Endodermal cell (in vitro differentiated cells): ENCODE results near the gene POMP. TPM values are rescaled to one million over a fixed set of nuclear protein-coding genes. Genes with fewer than 3 reads are reported as not detected.
"Not testable (repeated sequence)": the region's sequence is repeated elsewhere in the genome, so short reads cannot be mapped to it uniquely, and the experiment has no call there.

ENCODE experiments used
- DNase-seq: peaks from one replicate; pipeline ENCODE4 v3.0.0-alpha.2; 2017
- H3K27ac ChIP-seq: 2 replicates; pipeline ENCODE4 v1.5.1; 2013; ENCODE audit warnings: mild to moderate bottlenecking, low read depth, low read length, moderate library complexity
- H3K27me3 ChIP-seq: 2 replicates; pipeline ENCODE4 v1.6.1; 2013; ENCODE audit warnings: mild to moderate bottlenecking, low read length, moderate library complexity; ENCODE audit not compliant: insufficient read depth, control insufficient read depth, poor library complexity, severe bottlenecking
- H3K36me3 ChIP-seq: 2 replicates; pipeline ENCODE4 v1.7.0; 2013; ENCODE audit warnings: mild to moderate bottlenecking, low read length, moderate library complexity; ENCODE audit not compliant: control insufficient read depth, insufficient read depth
- H3K4me1 ChIP-seq: one replicate; pipeline ENCODE4 v1.7.0; 2013; ENCODE audit warnings: low read length; ENCODE audit not compliant: control insufficient read depth, insufficient read depth
- H3K4me3 ChIP-seq: 2 replicates; pipeline ENCODE4 v1.5.1; 2013; ENCODE audit warnings: mild to moderate bottlenecking, low read length, moderate library complexity
- H3K9ac ChIP-seq: 2 replicates; pipeline ENCODE4 v1.6.1; 2013; ENCODE audit warnings: mild to moderate bottlenecking, low read length, moderate library complexity; ENCODE audit not compliant: poor library complexity, severe bottlenecking; ENCODE audit errors: extremely low read depth
- H3K9me3 ChIP-seq: 2 replicates; pipeline ENCODE4 v1.6.1; 2013; ENCODE audit warnings: mild to moderate bottlenecking, low read length, moderate library complexity; ENCODE audit not compliant: control insufficient read depth
- H3K27ac Mint-ChIP-seq: 2 replicates; pipeline ENCODE4 v1.8.0; 2020; ENCODE audit warnings: mixed read lengths
- H3K27me3 Mint-ChIP-seq: 2 replicates; pipeline ENCODE4 v1.8.0; 2021; ENCODE audit warnings: mild to moderate bottlenecking, mixed read lengths; ENCODE audit not compliant: insufficient read depth
- H3K36me3 Mint-ChIP-seq: 2 replicates; pipeline ENCODE4 v1.8.0; 2020; ENCODE audit warnings: low read depth, mixed read lengths
- H3K4me1 Mint-ChIP-seq: 2 replicates; pipeline ENCODE4 v1.8.0; 2020; ENCODE audit warnings: mixed read lengths
- H3K4me3 Mint-ChIP-seq: 2 replicates; pipeline ENCODE4 v1.8.0; 2020; ENCODE audit warnings: mild to moderate bottlenecking, moderate library complexity, mixed read lengths
- H3K9me3 Mint-ChIP-seq: 2 replicates; pipeline ENCODE4 v1.8.0; 2020; ENCODE audit warnings: mild to moderate bottlenecking, mixed read lengths
- WGBS, 2 experiments: methylation state at CpG; one replicate each; pipeline versions ENCODE4 v1.1.5 to v1.1.7; 2013; ENCODE audit warnings: missing lambda C conversion rate in 2 of 2, mixed read lengths in 1 of 2; ENCODE audit not compliant: insufficient coverage in 1 of 2, insufficient read length in 1 of 2; 5-methylcytosine and 5-hydroxymethylcytosine counted together
- total RNA-seq, 2 donors: library from RNA; stranded (reverse); fragmentation: NEBNext Ultra II Directional in 1 of 2; extraction: Animal tissue kit (Norgen Biotek cat#: 25700) in 1 of 2; gene quantifications; 2 replicates in 1 of 2; 3 replicates in 1 of 2; pipeline ENCODE4 v1.2.1, GENCODE V29; 2021
- TF ChIP-seq, protein P1 (sequence below): fragments of 200-600 bp; sonication (generic); conservative IDR thresholded peaks from 2 replicates; pipeline ENCODE4 v1.5.0; 2021; ENCODE audit warnings: antibody characterized with exemption, mild to moderate bottlenecking

The POMP gene
- total RNA-seq, 2 donors from 2014 or later, result 88.8 to 95.4 TPM

GRCh38 chr13:28685892-28686291 is 27.0 kb downstream of the POMP start:
- Histone ChIP-seq H3K9ac (no peak overlapping the region), H3K27me3 (no peaks in the 10 kb centered on the region), H3K27ac (no peak overlapping the region), H3K4me3 (peak overlapping the region; percentile 50), H3K4me1 (no peaks in the 10 kb centered on the region), H3K9me3 (peaks cover 27% of the 10 kb centered on the region), H3K36me3 (peaks cover under 1% of the 10 kb centered on the region)
- H3K4me1 Mint-ChIP-seq, result peaks cover 15% of the 10 kb centered on the region
- 73% methylated on average over 3 of the region's 3 CpGs; no CpG with 5 or more reads in 1 of the 2 experiments for WGBS, 2 experiments
- H3K27me3 Mint-ChIP-seq, result no peaks in the 10 kb centered on the region
- TF ChIP-seq, protein P1, sequence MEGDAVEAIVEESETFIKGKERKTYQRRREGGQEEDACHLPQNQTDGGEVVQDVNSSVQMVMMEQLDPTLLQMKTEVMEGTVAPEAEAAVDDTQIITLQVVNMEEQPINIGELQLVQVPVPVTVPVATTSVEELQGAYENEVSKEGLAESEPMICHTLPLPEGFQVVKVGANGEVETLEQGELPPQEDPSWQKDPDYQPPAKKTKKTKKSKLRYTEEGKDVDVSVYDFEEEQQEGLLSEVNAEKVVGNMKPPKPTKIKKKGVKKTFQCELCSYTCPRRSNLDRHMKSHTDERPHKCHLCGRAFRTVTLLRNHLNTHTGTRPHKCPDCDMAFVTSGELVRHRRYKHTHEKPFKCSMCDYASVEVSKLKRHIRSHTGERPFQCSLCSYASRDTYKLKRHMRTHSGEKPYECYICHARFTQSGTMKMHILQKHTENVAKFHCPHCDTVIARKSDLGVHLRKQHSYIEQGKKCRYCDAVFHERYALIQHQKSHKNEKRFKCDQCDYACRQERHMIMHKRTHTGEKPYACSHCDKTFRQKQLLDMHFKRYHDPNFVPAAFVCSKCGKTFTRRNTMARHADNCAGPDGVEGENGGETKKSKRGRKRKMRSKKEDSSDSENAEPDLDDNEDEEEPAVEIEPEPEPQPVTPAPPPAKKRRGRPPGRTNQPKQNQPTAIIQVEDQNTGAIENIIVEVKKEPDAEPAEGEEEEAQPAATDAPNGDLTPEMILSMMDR, result no peak
- peaks cover 35% of the 10 kb centered on the region for H3K9me3 Mint-ChIP-seq
- no peak overlapping the region for H3K27ac Mint-ChIP-seq
- no peak overlapping the region for H3K4me3 Mint-ChIP-seq
- no peak for DNase-seq
- peaks cover 3% of the 10 kb centered on the region for H3K36me3 Mint-ChIP-seq

DNA sequence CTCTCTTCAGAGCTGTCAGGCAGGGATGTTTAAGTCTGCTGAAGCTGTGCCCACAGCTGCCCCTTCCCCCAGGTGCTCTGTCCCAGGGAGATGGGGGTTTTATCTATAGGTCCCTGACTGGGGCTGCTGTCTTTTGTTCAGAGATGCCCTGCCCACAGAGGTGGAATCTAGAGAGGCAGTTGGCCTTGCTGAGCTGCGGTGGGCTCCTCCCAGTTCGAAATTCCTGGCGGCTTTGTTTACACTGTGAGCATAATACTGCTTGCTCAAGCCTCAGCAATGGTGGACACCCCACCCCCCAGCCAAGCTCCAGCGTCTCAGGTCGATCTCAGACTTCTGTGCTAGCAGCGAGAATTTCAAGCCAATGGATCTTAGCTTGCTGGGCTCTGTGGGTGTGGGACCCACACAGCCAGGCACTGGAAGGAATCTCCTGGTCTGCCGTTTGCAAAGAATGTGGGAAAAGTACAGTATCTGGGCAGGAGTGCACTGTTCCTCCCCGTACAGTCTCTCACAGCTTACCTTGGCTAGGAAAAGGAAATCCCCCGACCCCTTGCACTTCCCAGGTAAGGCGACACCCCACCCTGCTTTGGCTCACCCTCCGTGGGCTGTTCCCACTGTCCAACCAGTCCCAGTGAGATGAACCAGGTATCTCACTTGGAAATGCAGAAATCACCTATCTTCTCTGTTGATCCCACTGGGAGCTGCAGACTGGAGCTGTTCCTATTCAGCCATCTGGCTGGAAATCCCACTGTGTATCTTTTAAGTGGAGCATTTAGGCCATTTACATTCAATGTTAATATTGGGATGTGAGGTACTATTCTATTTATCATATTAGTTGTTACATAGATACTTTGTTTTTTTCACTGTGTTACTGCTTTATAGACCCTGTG is 34.9 kb downstream of the POMP start:
- peak; percentile 87 for DNase-seq
- WGBS, 2 experiments, result 45% methylated on average over 4 to 11 of the region's 11 CpGs
- Mint-ChIP-seq H3K27ac (peak overlapping the region; percentile 98), H3K4me3 (peak overlapping the region; percentile 52), H3K4me1 (peaks cover 26% of the 10 kb centered on the region)
- Histone ChIP-seq H3K27ac (peak overlapping the region; percentile 24), H3K9me3 (peaks cover 23% of the 10 kb centered on the region), H3K9ac (peak overlapping the region; percentile 60), H3K4me3 (peak overlapping the region; percentile 78)
- not testable (repeated sequence) for H3K36me3 ChIP-seq, H3K36me3 Mint-ChIP-seq, H3K27me3 Mint-ChIP-seq, H3K9me3 Mint-ChIP-seq, H3K27me3 ChIP-seq, H3K4me1 ChIP-seq

DNA sequence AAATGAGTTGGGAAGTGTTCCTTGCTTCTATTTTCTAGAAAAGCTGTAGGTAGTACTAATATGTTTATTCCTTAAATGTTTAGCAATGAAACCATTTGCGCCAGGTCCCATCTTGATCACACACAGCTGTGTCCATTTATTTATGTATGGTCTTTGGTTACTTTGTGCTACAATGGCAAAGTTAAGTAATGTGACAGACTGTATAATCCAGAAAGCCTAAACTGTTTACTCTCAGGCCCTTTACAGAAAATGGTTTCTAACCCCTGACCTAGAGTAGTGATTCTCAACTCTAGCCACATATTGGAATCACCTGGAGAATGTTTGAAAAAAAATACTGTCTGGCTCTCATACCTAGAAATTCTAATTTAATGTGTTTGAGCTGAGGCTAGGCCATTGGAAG is 38.5 kb downstream of the POMP start:
- 94 to 100% methylated on average over 1 of the region's 1 CpG for WGBS, 2 experiments
- H3K9me3 ChIP-seq, result peaks cover 7% of the 10 kb centered on the region
- peaks cover 26% of the 10 kb centered on the region for H3K36me3 ChIP-seq
- Mint-ChIP-seq H3K36me3 (peaks cover 4% of the 10 kb centered on the region), H3K4me3 (no peak overlapping the region), H3K4me1 (peaks cover 22% of the 10 kb centered on the region), H3K27me3 (peaks cover 3% of the 10 kb centered on the region), H3K27ac (no peak overlapping the region), H3K9me3 (no peaks in the 10 kb centered on the region)
- peak overlapping the region; percentile 7 for H3K4me3 ChIP-seq
- no peak for DNase-seq
- TF ChIP-seq, protein P1, result no peak
- no peak overlapping the region for H3K27ac ChIP-seq
- H3K9ac ChIP-seq, result no peak overlapping the region
- peaks cover 7% of the 10 kb centered on the region for H3K4me1 ChIP-seq
- H3K27me3 ChIP-seq, result no peaks in the 10 kb centered on the region
